Measurements from ENCODE around the gene NANOGP8.

The NANOGP8 gene

DNA sequence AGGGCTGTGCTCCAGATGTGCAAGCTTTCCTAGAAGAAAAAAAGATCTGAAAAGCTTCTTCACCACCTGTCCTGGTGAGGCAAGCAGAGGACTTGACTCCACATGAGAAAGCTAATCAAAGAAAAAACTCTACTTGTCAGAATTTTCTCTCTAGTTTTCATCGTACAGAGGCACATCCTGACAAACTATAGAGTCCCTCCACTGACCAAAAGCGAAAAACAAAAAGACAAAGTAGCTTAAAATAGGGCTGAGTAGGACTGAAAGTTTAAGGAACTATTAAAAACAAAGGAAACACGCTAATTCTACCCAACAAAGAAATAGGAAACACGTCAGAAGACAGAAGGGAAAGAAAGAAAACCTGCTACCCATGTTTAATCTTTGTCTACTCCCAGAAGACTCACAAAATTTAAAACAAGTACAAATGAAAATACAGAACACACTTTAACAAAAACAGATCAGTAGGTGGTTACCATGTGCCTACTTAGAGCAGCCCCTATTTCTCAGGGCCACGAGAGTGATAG is 26.5 kb downstream of the NANOGP8 start:
- DNase-seq: no peak

DNA sequence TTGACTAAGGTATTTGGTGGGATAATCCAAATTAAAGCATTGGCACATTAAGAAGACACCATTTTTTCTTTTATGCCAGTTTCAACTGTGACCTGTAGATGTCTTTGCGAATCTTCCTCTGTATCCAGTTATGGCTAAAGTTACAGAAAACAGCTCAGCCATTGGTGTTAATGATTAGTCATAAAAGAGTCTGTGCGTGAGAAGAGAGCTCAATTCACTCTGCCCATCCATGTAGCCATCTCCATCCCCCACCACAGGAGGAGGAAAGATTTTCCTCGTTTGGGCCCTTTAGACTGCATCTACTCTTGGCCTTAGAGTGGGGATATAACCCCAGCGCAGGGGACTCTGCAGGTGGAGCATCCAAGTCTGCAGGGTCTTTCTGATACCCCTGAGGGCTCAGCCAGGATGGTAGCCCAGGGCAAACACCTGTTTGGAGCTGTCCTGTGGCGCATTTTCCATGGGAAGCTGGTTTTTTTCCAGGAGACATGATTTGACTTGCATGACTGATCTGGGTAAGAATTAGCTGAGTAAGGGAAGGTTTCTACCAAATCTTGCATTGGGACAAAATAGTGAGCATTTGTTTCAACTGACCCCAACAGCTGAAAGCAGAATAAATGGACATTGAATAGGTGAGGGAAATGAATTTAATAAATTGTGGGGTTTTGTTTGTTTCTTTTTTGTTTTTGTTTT is 29.5 kb downstream of the NANOGP8 start:
- no peak for DNase-seq

GRCh38 chr15:35054380-35054779 is 30.7 kb downstream of the NANOGP8 start:
- DNase-seq: no peak

- no peak for DNase-seq
Measured at GRCh38 chr15:35047996-35048395, 37.1 kb downstream of the NANOGP8 start.

GRCh38 chr15:35047528-35047927 is 37.6 kb downstream of the NANOGP8 start:
- no peak for DNase-seq

GRCh38 chr15:35043373-35044095 is 41.6 kb downstream of the NANOGP8 start:
- DNase-seq: no peak

DNA sequence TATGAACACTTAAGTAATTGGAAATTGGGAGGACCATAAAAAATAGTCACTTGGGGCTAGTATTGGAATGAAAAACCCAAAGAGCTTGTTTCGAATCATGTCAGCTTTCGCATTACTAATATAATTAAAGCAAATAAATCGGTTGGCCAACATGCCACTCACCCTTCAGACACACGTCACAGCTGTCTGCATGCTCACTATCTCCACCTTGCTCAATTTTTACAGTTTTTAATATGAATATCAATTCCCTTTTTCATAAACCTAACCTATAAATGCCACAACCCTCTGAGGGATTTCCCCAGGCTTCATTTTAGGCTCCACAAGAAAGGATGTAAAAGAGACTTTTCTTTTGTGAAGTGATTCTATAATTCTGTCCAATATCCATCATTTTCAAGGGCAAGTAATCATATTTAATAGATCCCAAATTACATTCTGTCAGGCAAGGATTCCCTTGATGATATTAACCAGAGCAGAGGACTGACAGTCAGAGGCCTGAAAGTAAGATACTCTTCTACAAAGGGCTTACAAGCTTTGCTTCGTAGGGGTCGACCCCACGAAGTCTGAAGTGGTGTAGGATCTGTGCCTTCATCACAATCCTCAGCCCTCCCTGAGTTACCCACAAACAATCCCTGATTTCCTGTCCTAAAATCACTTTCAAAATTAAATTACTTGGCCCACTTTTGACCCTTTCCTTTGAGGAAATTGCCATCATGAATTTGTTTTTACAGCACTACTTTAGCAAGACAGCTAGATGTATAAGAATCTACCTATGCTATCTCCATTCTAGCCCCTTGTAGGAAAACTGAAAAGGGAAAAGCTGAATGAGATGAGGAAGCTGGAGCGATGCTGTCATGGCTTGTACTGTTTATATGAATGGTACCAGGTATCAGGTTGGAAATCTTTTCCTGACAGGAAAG is 44.5 kb downstream of the NANOGP8 start:
- DNase-seq: no peak

DNA sequence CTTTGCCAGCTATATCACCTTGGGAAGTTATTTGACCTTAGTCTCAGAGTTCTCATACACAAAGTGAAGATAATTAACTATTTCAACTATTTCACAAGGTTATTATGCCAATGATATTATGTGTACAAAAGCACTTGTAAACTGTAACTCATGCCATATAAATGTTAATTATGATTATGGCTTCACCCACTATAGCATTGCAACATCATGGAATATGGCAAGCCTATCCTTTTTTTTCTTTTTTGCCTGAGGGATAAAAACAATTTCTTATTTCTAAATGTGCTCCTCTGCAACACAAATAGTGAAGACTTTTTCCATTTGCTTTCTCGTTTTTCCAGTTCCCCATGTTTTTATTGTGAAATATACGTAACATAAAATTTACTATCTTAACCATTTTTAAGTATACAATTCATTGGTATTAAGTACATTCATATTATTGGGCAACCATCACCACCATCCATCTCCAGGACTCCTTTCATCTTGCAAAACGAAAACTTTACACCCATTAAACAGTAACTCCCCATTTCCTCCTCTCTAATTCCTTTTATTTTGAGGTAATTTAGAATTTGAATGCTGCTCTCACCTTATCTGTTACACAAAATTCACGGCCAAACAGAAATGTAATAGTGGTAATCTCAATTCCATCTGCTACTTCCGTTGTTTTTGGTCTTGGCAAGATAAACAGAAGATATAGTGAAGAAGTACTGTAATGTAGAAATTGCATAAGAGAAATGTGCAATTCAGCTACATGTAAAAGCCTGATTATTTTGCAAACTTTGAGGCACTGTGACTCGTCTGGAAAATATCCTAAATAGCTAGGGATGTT is 46.3 kb downstream of the NANOGP8 start:
- DNase-seq: no peak
